HG02884 (cell line): ENCODE results near the gene CD164L2.
"Not testable (repeated sequence)": the region's sequence is repeated elsewhere in the genome, so short reads cannot be mapped to it uniquely, and the experiment has no call there.

Experiments used
- ATAC-seq: cut with Tn5 transposase; IDR thresholded peaks from one replicate; pipeline ENCODE4 v1.9.1; 2021; ENCODE audit warnings: mild to moderate bottlenecking, moderate library complexity; ENCODE audit not compliant: unreplicated experiment

The CD164L2 gene

DNA sequence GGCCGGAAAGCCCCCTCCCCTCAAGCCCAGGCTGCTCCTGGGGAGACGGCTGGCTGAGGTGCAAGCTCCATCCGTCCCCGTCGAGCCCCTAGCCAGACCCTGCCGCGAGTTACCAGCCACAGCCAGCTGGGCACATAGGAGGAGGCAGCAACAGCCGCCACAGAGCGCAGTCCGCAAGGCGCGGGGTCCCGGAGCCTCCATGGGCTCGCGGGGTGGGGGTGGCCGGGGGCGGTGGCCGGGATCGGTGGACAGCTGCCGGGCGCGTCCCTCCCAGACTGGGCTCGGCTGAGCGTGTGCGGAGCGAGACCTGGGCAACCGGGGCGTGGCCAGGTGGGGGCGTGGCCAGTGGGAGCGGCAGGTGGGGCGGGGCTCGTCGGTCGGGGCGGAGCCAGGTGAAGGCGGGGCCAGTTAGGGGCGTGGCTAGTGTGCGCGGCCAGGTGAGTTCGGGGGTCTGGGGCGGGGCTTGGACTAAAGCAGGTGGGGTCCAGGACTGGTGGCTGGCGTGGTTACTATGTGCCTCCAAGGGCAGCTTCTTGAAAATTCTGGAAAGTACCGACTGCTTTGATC is at the start of gene CD164L2:
Gene CD164L2, minus strand, starts transcription at position 295 of the 567 bp plus-strand sequence. Its CDS starts 94 bp downstream, at position 201.
- no peak for ATAC-seq

DNA sequence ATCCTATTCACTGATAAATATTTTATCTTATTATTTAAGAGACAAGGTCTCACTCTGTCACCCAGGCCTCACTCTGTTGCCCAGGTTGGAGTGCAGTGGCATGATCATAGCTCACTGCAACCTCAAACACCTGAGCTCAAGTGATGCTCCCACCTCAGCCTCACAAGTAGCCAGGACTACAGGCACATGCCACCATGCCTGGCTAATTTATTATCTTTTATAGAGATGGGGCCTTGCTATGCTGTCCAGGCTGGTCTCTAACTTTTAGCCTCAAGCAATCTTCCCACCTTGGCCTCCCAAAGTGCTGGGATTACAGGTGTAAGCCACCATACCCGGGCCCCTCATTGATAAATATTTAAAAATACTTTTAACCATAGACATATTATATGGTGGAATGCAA is 49.6 kb upstream of the CD164L2 start:
- ATAC-seq: not testable (repeated sequence)

DNA sequence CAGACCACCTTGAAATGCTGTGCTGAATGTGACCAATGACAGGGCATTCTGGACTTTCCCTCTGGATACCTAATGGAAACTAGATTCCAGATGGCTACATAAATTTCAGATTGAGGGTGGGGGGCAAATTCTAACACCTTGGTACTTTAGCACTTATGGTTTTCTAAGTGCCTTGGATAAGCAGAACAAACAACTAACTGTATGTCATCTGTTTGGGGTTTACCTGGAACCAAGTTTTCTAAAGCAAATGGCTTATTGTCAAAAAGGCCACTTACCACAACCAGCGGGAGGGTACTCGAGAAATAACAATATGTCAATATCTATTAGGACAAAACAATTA is 48.4 kb upstream of the CD164L2 start:
- no peak for ATAC-seq

DNA sequence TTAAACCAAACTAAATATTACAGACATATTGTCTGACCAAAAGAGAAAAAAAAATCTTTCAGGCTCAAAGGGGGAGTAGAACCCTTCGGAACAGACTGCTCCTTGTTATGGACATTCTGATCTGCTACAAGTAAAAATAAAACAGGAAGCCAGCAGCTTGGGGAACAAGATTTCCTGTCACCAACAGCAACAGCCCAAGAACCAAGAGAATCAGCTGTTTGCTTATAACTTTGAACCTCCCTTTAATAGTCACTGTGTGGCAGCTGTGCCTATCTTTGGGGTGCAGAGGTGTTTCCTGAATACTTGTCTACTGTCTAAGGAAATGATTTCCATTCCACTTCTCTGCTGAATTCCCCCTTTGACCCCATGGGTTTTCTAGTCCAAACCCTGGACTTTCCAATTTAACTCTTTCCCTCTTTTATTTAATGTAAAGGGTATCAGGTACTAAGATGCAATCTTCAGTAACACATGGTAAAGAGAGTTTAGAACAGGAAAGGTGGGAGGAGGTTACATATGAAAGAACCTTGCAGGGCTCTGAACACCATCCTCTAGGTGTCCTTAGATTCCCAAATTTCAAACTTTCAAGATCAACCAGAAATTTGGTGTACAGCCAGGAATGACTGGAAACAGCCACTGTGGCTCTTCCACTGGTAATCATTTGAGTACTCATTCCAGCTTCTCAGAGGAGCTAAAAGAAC is 47.9 kb upstream of the CD164L2 start:
- ATAC-seq: no peak

DNA sequence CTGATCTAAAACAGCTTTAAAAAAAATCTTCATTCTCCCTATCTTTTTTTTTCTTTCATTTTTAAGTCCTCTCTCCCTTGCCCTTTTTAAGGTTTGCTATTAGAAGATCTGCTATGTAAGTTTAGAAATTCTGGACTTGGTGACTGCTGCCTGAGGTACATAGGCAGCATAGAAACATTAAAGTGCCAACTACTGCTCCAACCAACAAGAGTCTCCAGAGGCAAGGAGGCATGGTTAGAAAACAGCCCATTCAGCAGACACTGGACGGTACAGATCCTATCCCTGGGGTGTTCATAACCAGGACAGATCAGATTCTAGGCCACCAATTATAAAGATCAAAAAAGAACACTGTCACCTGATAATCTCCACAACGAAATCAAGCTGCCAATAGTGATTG is 45.9 kb upstream of the CD164L2 start:
- ATAC-seq: no peak

DNA sequence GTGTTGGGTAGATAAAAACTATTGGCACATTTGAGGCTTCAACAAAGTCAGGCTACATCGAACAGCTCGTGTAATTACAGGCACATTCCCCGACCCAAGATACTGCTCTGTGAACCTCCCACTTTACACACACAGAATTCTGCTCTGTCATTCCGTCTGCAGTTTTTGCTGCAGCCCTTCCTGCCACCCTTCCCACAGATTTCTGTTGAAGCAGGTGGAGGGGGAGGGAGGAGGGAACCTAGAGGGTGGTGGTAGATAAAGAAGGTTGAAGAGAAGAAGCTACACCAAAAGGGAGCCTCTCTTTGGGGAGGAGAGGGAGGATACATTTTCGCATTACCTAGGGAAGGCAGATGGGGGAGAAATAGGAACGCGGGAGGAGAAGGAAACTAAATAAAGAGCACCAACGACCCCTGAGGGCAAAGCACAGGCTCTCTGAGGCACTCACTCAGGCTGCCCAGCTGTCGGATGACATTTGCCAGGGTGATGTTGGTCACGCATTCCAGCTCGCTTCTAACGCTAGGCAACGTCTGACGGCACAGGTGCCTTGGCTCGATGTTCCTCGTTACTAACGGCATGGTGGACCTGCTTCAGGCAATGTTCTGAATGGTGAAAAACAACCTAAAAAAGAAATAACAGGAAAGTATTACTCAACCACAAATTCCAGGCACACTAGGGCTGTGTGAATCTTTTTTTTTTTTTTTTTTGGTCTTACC is 45.3 kb upstream of the CD164L2 start:
- no peak for ATAC-seq

DNA sequence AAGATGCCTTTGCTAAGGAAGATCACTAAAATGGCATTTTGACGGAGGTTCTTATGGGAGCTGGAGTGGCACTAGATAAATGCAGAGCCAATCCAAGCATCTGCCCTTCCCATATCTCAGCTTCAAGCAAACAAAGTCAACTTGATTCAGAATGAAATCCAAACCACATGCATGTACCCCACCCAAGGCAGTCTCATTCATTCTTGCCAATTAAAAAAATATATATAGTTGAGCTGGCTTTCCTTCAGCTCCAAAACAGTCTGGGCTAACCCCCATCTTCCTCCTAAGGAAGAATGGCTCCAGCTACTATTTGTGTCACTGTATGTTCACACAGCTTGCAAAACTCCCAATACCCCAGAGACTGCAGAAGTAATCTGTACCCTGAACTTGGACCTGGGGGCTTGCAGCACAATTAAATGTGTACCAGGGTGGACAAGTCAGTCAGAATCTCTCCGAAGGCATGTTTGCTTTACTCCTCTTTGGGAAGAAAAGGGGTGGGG is 44.7 kb upstream of the CD164L2 start:
- ATAC-seq: no peak

DNA sequence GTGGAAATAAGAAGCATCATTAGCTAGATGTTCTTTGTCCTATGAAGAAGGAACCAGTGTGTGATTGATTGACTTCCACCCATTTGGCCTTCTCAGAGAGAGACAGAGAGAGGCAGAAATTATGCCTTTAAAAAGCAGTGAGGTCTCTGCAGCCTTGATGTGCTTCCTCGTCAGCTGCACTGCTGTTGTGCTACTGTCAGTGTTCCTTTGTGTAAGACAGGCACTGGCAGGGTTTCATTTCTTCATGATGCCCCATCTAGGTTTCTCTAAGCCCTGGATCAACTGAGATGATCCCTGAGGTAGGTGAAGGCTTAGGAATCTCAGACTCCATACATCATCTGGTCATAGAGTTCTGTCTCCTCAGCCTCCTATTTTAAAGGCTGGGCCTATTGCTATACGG is 44.2 kb upstream of the CD164L2 start:
- ATAC-seq: no peak

DNA sequence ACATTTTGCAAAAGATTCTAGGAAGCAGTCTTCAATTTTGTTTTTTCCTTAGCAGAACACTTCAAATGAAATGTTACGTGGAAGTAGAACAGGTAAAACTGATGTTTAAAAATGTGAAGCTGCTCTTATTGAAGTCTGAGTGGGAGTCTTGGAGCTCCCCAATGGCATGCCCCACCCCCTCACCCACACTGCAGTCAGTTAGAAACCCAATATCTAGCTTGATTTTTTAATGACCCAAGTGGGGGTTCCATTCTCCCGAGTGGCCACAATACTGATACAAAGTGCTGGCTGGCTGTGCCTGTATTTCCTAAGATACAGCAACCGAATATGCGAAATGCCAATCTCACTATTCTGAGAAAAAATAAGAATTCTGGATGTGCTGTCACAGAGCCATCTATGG is 40.6 kb upstream of the CD164L2 start:
- no peak for ATAC-seq

DNA sequence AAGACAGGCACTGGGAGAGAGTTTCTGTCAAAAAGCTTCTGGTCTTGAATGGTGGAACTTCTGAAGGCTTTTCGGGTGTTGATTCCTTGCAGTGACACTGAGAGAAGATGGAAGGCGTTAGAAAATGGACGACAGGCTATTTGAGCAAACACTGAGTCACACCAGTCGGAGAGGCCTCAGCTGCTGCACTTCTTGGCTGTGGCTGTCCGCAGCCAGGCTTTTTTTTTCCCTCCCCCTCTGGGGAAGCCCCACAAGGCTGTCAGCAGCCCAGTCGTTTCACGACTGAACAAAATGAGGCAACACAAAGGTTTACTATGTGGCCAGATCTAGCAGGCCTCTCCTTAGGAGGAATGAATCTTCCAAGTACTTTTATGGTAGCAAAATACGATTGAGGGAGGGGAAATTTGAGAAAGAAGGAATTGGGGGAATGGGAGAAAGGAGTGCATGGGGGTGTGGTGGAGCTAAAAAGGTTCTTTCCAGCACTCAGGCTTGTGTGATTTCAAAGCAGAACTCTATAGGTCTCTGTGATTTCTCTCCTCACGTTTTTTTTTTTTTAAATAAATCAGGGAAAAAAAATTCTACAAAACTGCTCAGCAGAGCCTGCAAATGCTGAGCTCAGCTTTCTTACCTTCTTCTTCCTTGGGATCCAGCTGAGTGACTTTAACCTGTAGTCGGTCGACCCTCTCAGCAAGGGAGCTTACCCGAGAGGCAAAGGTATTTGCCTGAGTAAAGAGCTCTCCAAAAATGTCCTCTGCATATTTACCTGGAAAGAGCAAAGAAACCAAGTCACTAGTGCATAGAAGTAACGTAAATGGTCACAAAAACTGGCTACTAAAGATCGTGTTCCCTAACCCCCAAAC is 35.4 kb upstream of the CD164L2 start:
- ATAC-seq: no peak

DNA sequence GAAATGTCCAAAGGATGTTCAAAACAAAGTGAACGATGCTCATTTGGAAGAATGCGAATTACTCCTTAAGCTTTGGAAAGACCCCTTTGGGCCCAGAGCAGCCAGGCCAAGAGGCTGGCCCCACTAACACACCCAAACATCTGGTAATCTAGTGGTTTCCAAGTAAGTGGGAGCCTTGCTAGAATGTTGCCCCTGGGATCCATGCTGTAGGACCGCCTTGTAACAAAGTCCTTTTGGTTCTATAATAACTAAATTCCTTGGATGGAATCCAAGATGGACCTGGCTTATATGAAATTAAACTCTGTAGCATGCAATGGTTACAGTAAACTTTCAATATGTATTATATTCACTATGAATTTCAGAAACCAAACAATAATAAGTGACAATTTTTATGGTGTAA is 34.6 kb upstream of the CD164L2 start:
- no peak for ATAC-seq

DNA sequence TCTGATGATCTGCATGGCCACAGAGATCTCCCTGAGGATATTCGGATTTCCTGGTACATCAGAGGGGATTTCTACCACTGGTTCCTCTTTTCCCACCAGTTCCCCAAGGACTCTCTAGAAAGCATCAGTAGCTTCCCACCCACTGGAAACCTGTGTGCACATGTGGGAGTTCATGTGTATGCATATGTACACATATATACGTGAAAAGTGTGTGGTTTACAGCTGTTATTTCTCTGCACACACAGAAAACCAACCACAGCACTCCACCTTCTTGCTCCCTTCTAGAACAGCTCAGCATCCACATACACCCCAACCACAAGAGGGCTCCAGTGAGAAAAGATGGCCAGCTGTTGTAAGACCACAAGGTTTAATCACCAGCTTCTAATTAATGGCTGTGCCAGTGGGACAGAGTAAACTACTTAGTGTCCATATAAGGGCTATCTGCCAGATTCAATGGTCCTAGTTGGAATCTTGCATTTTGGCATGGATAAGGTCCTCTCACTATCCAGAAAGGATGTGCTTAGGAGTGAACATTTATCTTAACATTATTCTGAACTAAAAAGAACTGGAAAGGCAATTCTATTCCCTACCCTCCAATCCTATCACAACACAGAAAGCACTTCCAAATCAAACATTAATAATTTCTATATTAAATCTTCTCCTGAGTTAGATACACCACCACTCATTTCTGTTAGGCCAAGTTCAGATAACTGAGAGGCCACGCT is 33.4 kb upstream of the CD164L2 start:
- no peak for ATAC-seq

DNA sequence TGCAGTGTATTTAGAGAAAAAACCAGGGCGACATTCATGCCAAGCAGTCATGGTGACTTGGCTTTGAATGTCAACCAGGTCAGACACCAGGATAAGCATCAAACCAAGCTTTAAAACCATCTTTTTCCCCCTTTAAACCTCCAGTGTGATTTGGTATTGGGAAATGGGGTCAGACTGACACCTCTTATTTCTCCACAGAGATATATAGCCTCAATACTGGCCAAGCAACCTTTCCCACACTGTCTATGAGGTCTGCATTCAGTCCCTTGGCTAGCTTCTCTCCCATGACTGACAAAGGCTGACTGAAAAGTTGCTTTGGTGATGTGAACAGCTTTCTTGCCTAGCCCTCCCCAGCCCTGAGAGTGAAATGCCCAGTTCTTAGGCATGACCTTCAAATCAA is 31.0 kb upstream of the CD164L2 start:
- ATAC-seq: no peak

DNA sequence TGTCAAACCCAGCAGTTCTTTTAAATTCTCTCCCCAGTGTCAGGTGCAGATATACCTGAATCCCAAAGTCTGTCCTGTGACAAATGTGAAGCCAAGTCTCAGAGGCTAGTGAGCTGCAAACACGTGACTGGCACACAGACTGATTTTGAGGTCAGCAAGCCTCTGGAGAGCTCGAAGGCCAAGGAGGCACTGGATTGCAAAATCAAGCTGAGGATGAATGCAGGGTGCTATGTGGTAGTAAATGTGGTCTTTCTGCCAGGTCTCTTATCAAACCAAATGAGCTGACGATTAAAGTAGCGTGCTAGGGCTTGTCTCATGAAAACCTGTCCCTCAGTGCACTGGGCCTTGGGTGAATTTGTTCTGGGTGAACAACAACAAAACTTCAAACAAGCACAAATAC is 29.9 kb upstream of the CD164L2 start:
- ATAC-seq: no peak

DNA sequence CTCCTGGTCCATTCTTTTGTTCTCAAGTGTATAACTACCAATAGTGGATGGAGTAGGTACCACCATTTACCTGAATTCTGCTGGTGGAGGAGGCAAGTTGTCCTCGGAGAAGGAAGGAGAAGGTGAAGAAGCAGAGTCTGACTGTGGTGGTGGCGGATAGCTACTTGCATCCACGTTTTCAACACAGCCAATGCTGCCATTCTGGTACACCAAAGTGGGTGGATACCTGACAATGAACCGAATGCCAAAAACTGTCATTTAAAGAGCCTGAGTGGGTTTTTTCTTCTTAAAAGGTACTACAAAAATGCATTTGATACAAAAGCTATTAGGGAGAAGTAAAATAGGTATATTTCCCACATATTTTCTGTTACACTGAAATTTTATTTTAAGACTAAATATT is 29.4 kb upstream of the CD164L2 start:
- ATAC-seq: no peak

DNA sequence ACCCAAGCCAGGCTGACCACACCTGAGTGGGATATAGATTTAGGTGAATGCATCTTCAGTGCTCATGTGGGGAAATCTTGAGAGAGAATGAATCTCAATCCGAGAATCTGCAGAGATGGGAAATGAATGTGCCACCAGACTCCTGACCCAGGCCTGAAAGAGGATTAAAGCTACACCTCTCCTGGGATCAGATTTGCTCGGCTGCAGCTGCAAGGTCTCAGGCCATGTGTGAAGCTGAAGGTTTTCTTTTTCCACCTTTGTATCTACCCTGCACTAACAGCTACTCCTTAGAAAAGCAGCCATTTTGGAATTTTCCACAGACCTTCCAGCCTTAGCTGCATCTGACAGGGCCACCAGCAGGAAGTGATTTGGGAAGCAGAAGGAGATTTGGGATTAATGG is 27.6 kb upstream of the CD164L2 start:
- ATAC-seq: no peak

DNA sequence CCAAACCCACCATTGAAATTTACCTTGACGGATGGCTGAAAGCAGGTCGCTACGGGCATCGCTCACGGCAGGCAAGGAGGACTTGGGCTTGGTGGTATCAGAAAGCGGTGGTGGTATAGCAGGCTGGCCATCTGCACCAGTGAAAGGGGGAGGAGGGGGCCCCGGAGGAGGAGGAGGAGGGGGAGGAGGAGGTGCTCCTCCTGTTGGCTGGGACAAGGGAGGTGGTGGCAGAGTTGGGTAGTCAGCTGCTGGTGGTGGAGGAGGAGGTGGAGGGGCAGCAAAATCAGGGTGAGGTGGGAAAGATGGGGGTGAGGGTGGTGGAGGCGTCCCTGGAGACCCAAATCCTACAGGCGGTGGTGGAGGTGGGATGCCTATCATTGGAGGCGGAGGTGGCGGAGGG is 26.5 kb upstream of the CD164L2 start:
- no peak for ATAC-seq

DNA sequence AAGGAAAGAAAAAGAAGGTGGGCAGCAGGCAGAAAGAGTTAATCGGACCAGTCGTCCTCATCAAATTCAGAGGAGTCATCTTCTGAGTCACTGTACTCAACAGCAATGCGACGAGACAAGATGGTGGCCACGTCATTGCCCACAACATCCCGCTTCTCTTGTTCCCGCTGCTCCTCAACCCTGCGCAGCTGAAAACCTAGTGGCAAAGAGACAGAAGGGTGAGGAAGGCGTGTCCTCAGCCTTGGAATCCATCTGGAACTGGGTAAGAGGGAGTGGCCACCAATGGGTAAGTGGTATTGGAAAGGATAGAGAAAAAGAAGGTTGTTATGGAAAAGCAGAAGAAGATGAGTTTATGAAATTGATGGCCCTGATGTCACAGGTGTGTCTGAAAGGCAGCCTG is 25.0 kb upstream of the CD164L2 start:
- no peak for ATAC-seq

DNA sequence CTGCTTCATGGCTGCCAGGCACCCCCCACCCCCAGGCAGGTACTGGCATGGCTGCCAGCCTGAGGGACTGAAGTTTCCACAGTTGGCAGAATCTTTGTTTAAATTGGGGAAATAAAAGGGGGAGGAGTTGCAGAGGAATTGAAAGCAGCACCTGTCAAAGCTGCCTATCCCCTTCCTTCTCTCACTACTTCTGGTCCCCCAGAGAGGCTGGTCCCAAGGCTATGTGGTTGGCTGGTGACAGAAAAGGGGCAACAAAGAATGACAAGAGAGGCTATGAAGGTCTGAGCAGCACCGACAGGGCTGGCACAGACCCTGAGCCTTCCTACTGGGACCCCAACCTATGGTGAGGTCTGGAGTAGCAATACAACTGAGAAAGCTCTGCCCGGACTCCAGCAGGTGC is 23.7 kb upstream of the CD164L2 start:
- not testable (repeated sequence) for ATAC-seq

DNA sequence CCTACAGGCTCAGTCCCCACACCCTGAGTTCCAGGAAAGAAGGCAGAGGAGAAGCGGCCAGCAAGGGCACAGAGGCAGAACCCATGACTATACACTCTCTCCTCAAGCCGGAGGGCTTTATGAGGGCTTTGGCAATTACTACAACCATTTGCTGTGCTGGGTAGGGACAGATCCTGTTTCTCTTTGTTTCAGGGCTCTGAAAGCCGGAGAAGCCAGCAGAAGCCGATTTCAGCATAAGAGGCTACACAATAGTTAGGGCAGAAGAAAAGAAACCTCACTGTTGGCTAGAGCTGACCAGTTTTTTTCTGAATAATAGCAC is 23.2 kb upstream of the CD164L2 start:
- ATAC-seq: no peak
